ENCODE results near the gene PCID2.

GRCh38 chr13:113160983-113161382 is 47.5 kb downstream of the PCID2 start:
- no peak for TF ChIP-seq CTCF (IDR thresholded peaks at IDR 0.05)
- TF ChIP-seq POLR2A (IDR thresholded peaks at IDR 0.05) = no peak
